Natural killer cell treated with Interleukin-12 subunit alpha and Interleukin-12 subunit beta and Interleukin-15 and Interleukin-18, amount 100 ng/mL, for 72 hours (primary cell): ENCODE results near the gene STRN. TPM values are rescaled to one million over a fixed set of nuclear protein-coding genes. Genes with fewer than 3 reads are reported as not detected.
A peak's percentile ranks its signal among the peaks of the same experiment; 100 is the strongest.
"Not testable (repeated sequence)": the region's sequence is repeated elsewhere in the genome, so short reads cannot be mapped to it uniquely, and the experiment has no call there.

Experiments
- ATAC-seq, 2 donors: fragments of 150-1000 bp; cut with Tn5 transposase in 1 of 2; sonication (Bioruptor Pico), chemical (Tn5 transposase) in 1 of 2; 2 replicates each; pipeline ENCODE4 v1.10.0; 2021
- DNase-seq: peaks from one replicate; pipeline ENCODE4 v3.0.0; 2022; ENCODE audit warnings: low spot score
- H3K27ac Mint-ChIP-seq, 2 donors: 1 replicate in 1 of 2; 2 replicates in 1 of 2; pipeline ENCODE4 v1.8.0; 2022; ENCODE audit warnings: mixed read lengths in 2 of 2, mild to moderate bottlenecking in 1 of 2, moderate library complexity in 1 of 2
- H3K27me3 Mint-ChIP-seq, 2 donors: 1 replicate in 1 of 2; 2 replicates in 1 of 2; pipeline ENCODE4 v1.8.0; 2022; ENCODE audit warnings: mixed read lengths in 2 of 2
- H3K36me3 Mint-ChIP-seq: one replicate; pipeline ENCODE4 v1.8.0; 2022; ENCODE audit warnings: mixed read lengths
- H3K4me1 Mint-ChIP-seq, 2 donors: 1 replicate in 1 of 2; 2 replicates in 1 of 2; pipeline ENCODE4 v1.8.0; 2022; ENCODE audit warnings: low read depth in 2 of 2, mixed read lengths in 2 of 2, mild to moderate bottlenecking in 1 of 2
- H3K4me3 Mint-ChIP-seq: one replicate; pipeline ENCODE4 v1.8.0; 2022; ENCODE audit warnings: mixed read lengths
- H3K9me3 Mint-ChIP-seq: 2 replicates; pipeline ENCODE4 v1.8.0; 2022; ENCODE audit warnings: mixed read lengths
- total RNA-seq, 2 donors: library from RNA; stranded (reverse); gene quantifications; one replicate each; pipeline ENCODE4 v1.2.3, GENCODE V29; 2022

The STRN gene
- total RNA-seq, 2 donors from 2014 or later: 25.3 to 36.0 TPM

GRCh38 chr2:36831185-36831584 is 135.2 kb downstream of the STRN start:
- ATAC-seq (no peak), DNase-seq (no peak)
- H3K27ac Mint-ChIP-seq: no peak overlapping the region
- no peaks in the 10 kb centered on the region for H3K9me3 Mint-ChIP-seq
- H3K27me3 Mint-ChIP-seq: no peaks in the 10 kb centered on the region
- H3K36me3 Mint-ChIP-seq: no peaks in the 10 kb centered on the region
- no peak overlapping the region for H3K4me3 Mint-ChIP-seq
- peaks cover 8 to 11% of the 10 kb centered on the region in 2 donors for H3K4me1 Mint-ChIP-seq

GRCh38 chr2:36824683-36825082 is 141.7 kb downstream of the STRN start:
- not testable (repeated sequence) for H3K4me3 Mint-ChIP-seq, ATAC-seq, H3K27me3 Mint-ChIP-seq, H3K4me1 Mint-ChIP-seq, DNase-seq, H3K36me3 Mint-ChIP-seq, H3K9me3 Mint-ChIP-seq, H3K27ac Mint-ChIP-seq

GRCh38 chr2:36824273-36824672 is 142.1 kb downstream of the STRN start:
- no peaks in the 10 kb centered on the region for H3K27me3 Mint-ChIP-seq
- no peak for ATAC-seq
- no peak for DNase-seq
- no peak overlapping the region for H3K4me3 Mint-ChIP-seq
- H3K27ac Mint-ChIP-seq: no peak overlapping the region
- no peaks in the 10 kb centered on the region for H3K9me3 Mint-ChIP-seq
- no peaks in the 10 kb centered on the region for H3K4me1 Mint-ChIP-seq
- no peaks in the 10 kb centered on the region for H3K36me3 Mint-ChIP-seq

- Mint-ChIP-seq H3K36me3 (no peaks in the 10 kb centered on the region), H3K27ac (no peak overlapping the region), H3K4me3 (no peak overlapping the region), H3K27me3 (no peaks in the 10 kb centered on the region), H3K9me3 (no peaks in the 10 kb centered on the region), H3K4me1 (no peaks in the 10 kb centered on the region)
- ATAC-seq (no peak), DNase-seq (no peak)
Observed at GRCh38 chr2:36823862-36824261, 142.5 kb downstream of the STRN start.

- Mint-ChIP-seq H3K9me3 (no peaks in the 10 kb centered on the region), H3K4me1 (peaks cover 8 to 10% of the 10 kb centered on the region in 2 donors), H3K27me3 (no peaks in the 10 kb centered on the region), H3K36me3 (no peaks in the 10 kb centered on the region), H3K27ac (no peak overlapping the region), H3K4me3 (no peak overlapping the region)
- DNase-seq: no peak
- no peak for ATAC-seq
Observed at GRCh38 chr2:36820942-36821605, 145.3 kb downstream of the STRN start.

GRCh38 chr2:36819095-36819711 is 147.1 kb downstream of the STRN start:
- Mint-ChIP-seq H3K36me3 (no peaks in the 10 kb centered on the region), H3K27ac (no peak overlapping the region), H3K27me3 (no peaks in the 10 kb centered on the region), H3K9me3 (no peaks in the 10 kb centered on the region), H3K4me3 (no peak overlapping the region), H3K4me1 (peaks cover 8 to 10% of the 10 kb centered on the region in 2 donors)
- DNase-seq (no peak), ATAC-seq (no peak)

- H3K27ac Mint-ChIP-seq: no peak overlapping the region
Observed at GRCh38 chr2:36818542-36818941, 147.8 kb downstream of the STRN start.

GRCh38 chr2:36812196-36812595 is 154.1 kb downstream of the STRN start:
- Mint-ChIP-seq H3K27ac (no peak overlapping the region), H3K36me3 (no peaks in the 10 kb centered on the region), H3K9me3 (no peaks in the 10 kb centered on the region), H3K27me3 (no peaks in the 10 kb centered on the region), H3K4me3 (no peak overlapping the region), H3K4me1 (peaks cover 6 to 11% of the 10 kb centered on the region in 2 donors)
- ATAC-seq (no peak), DNase-seq (no peak)

More at GRCh38 chr2:36818542-36818941, 147.8 kb downstream of the STRN start:
- ATAC-seq: no peak
- H3K4me3 Mint-ChIP-seq: no peak overlapping the region
- H3K36me3 Mint-ChIP-seq: no peaks in the 10 kb centered on the region
- no peaks in the 10 kb centered on the region for H3K9me3 Mint-ChIP-seq
- DNase-seq: no peak
- peaks cover 8 to 10% of the 10 kb centered on the region in 2 donors for H3K4me1 Mint-ChIP-seq
- no peaks in the 10 kb centered on the region for H3K27me3 Mint-ChIP-seq

GRCh38 chr2:36811071-36811470 is 155.3 kb downstream of the STRN start:
- no peaks in the 10 kb centered on the region for H3K36me3 Mint-ChIP-seq
- H3K4me3 Mint-ChIP-seq: no peak overlapping the region
- H3K9me3 Mint-ChIP-seq: no peaks in the 10 kb centered on the region
- no peaks in the 10 kb centered on the region for H3K27me3 Mint-ChIP-seq
- no peak for ATAC-seq
- DNase-seq: no peak
- peaks cover 10 to 17% of the 10 kb centered on the region in 2 donors for H3K4me1 Mint-ChIP-seq
- H3K27ac Mint-ChIP-seq: no peak overlapping the region

GRCh38 chr2:36809069-36809445 is 157.3 kb downstream of the STRN start:
- DNase-seq: no peak
- H3K27ac Mint-ChIP-seq: no peak overlapping the region
- ATAC-seq: no peak
- H3K36me3 Mint-ChIP-seq: no peaks in the 10 kb centered on the region
- peaks cover 16 to 22% of the 10 kb centered on the region in 2 donors for H3K4me1 Mint-ChIP-seq
- no peaks in the 10 kb centered on the region for H3K9me3 Mint-ChIP-seq
- no peak overlapping the region for H3K4me3 Mint-ChIP-seq
- no peaks in the 10 kb centered on the region for H3K27me3 Mint-ChIP-seq

GRCh38 chr2:36808386-36809068 is 157.8 kb downstream of the STRN start:
- H3K4me3 Mint-ChIP-seq: no peak overlapping the region
- ATAC-seq (no peak), DNase-seq (no peak)

GRCh38 chr2:36807223-36807886 is 159.0 kb downstream of the STRN start:
- H3K36me3 Mint-ChIP-seq: no peaks in the 10 kb centered on the region
- H3K27ac Mint-ChIP-seq: peak overlapping the region in 1 of 2 donors; percentile 42
- ATAC-seq (no peak), DNase-seq (no peak)
- H3K4me1 Mint-ChIP-seq: peaks cover 20 to 24% of the 10 kb centered on the region in 2 donors
- H3K9me3 Mint-ChIP-seq: no peaks in the 10 kb centered on the region
- H3K27me3 Mint-ChIP-seq: no peaks in the 10 kb centered on the region
- H3K4me3 Mint-ChIP-seq: no peak overlapping the region

More at GRCh38 chr2:36808386-36809068, 157.8 kb downstream of the STRN start:
- Mint-ChIP-seq H3K36me3 (no peaks in the 10 kb centered on the region), H3K27me3 (no peaks in the 10 kb centered on the region), H3K9me3 (no peaks in the 10 kb centered on the region), H3K27ac (no peak overlapping the region), H3K4me1 (peaks cover 16 to 22% of the 10 kb centered on the region in 2 donors)

GRCh38 chr2:36805635-36806224 is 160.6 kb downstream of the STRN start:
- H3K27me3 Mint-ChIP-seq: no peaks in the 10 kb centered on the region
- no peak for DNase-seq
- H3K27ac Mint-ChIP-seq: no peak overlapping the region
- no peak for ATAC-seq
- H3K4me1 Mint-ChIP-seq: peaks cover 25 to 38% of the 10 kb centered on the region in 2 donors
- H3K36me3 Mint-ChIP-seq: no peaks in the 10 kb centered on the region
- H3K4me3 Mint-ChIP-seq: peak overlapping the region; percentile 45
- no peaks in the 10 kb centered on the region for H3K9me3 Mint-ChIP-seq
